ENCODE results near the gene FZD2. TPM values are rescaled to one million over a fixed set of nuclear protein-coding genes. Genes with fewer than 3 reads are reported as not detected.

The FZD2 gene
- total and polyA plus RNA-seq, 8 donors, result 9.8 to 36.7 (median 26.1) TPM

DNA sequence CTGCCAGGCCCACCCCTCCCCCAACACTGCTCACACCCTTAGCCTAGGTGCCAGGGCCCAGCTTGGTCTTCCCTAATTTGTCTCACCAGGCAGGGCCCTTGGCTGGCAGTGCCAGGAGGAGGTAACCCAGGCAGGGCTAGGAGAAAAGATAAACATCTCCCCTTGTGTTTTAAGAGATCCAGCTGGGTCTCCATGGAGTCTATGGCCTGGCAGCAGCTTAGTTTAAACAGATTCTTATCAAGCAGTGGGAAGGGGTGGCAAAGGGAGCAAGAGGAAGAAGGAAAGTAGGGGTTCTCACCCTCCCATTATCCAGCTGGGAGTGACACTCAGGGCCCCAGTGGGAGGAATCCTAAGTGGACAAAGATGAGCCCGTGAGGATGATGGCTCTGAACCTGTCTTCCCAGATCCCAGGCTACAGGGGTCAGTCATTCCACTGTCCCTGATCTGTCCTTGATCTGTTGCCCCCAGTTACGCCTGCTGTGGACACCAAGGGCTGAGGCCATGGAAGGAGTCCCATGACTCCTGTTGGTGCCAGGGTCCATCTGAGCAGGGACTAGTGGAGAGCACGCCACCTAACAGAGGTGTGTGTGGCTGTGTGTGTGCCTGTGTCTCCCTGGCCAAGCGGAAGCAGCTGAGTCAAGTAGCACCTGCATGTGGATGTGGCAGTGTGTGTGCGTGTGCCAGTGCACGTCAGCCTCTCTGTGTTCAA is 51.6 kb downstream of the FZD2 start:
- intact Hi-C loops (cut with DNase I), result no loop called here
- ATAC-seq (no peak), DNase-seq (no peak)
- Histone ChIP-seq H3K9me3 (no peaks in the 10 kb centered on the region), H3K4me3 (no peak overlapping the region), H3K36me3 (no peaks in the 10 kb centered on the region), H3K27ac (no peak overlapping the region), H3K27me3 (peaks cover 0 to 6% of the 10 kb centered on the region in 2 donors), H3K4me1 (peaks cover 0 to 9% of the 10 kb centered on the region in 2 donors)
- TF ChIP-seq, protein P1, sequence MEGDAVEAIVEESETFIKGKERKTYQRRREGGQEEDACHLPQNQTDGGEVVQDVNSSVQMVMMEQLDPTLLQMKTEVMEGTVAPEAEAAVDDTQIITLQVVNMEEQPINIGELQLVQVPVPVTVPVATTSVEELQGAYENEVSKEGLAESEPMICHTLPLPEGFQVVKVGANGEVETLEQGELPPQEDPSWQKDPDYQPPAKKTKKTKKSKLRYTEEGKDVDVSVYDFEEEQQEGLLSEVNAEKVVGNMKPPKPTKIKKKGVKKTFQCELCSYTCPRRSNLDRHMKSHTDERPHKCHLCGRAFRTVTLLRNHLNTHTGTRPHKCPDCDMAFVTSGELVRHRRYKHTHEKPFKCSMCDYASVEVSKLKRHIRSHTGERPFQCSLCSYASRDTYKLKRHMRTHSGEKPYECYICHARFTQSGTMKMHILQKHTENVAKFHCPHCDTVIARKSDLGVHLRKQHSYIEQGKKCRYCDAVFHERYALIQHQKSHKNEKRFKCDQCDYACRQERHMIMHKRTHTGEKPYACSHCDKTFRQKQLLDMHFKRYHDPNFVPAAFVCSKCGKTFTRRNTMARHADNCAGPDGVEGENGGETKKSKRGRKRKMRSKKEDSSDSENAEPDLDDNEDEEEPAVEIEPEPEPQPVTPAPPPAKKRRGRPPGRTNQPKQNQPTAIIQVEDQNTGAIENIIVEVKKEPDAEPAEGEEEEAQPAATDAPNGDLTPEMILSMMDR (IDR thresholded peaks at IDR 0.05), result no peak

GRCh38 chr17:44610331-44610730 is 53.0 kb downstream of the FZD2 start:
- no peak overlapping the region for H3K4me3 ChIP-seq
- H3K27ac ChIP-seq, result no peak overlapping the region
- H3K4me1 ChIP-seq, result peaks cover 0 to 9% of the 10 kb centered on the region in 2 donors
- no peak for ATAC-seq
- no peak for DNase-seq
- intact Hi-C loops (cut with DNase I), result no loop called here
- H3K27me3 ChIP-seq, result peaks cover 0 to 3% of the 10 kb centered on the region in 2 donors
- H3K9me3 ChIP-seq, result no peaks in the 10 kb centered on the region
- TF ChIP-seq, protein P1 (IDR thresholded peaks at IDR 0.05), result no peak
- H3K36me3 ChIP-seq, result no peaks in the 10 kb centered on the region

Other genes starting within 250 kb of the FZD2 start
- gene RUNDC3A, start 248.9 kb upstream of the FZD2 start, total RNA-seq, result under 1 TPM; 0.08 to 0.38 TPM
- 1 to 10 TPM; 1.8 to 6.3 (median 2.4) TPM for gene RUNDC3A, start 248.9 kb upstream of the FZD2 start, polyA plus RNA-seq (ENCODE audit: insufficient read length in 6 of 6)
- 100 to 1,000 TPM; 120 to 121 TPM for gene SLC25A39, start 232.7 kb upstream of the FZD2 start, total RNA-seq
- 10 to 100 TPM; 55.5 to 97.5 (median 85.9) TPM for gene SLC25A39, start 232.7 kb upstream of the FZD2 start, polyA plus RNA-seq (ENCODE audit: insufficient read length in 6 of 6)
- gene GRN, start 212.2 kb upstream of the FZD2 start, total RNA-seq, result 100 to 1,000 TPM; 563 to 616 TPM
- gene GRN, start 212.2 kb upstream of the FZD2 start, polyA plus RNA-seq (ENCODE audit: insufficient read length in 6 of 6), result 100 to 1,000 TPM; 199 to 261 (median 226) TPM
- gene FAM171A2, start 193.6 kb upstream of the FZD2 start, total RNA-seq, result 1 to 10 TPM; 1.4 to 4.3 TPM
- 10 to 100 TPM; 24.0 to 34.0 (median 31.7) TPM for gene FAM171A2, start 193.6 kb upstream of the FZD2 start, polyA plus RNA-seq (ENCODE audit: insufficient read length in 6 of 6)
- gene ITGA2B, start 167.8 kb upstream of the FZD2 start, total RNA-seq, result 1 to 10 TPM; 3.2 to 6.7 TPM
- 1 to 10 TPM; 7.4 to 10.0 (median 8.6) TPM for gene ITGA2B, start 167.8 kb upstream of the FZD2 start, polyA plus RNA-seq (ENCODE audit: insufficient read length in 6 of 6)
- gene GPATCH8, start 54.1 kb upstream of the FZD2 start, total RNA-seq, result 10 to 100 TPM; 29.8 to 34.0 TPM
- gene GPATCH8, start 54.1 kb upstream of the FZD2 start, polyA plus RNA-seq (ENCODE audit: insufficient read length in 6 of 6), result 10 to 100 TPM; 51.8 to 57.5 (median 54.5) TPM
- not detected for gene MEIOC, start 99.0 kb downstream of the FZD2 start, total RNA-seq
- 1 to 10 TPM in 5 of 6 donors, under 1 TPM in 1; 0.91 to 1.6 (median 1.2) TPM for gene MEIOC, start 99.0 kb downstream of the FZD2 start, polyA plus RNA-seq (ENCODE audit: insufficient read length in 6 of 6)
- 10 to 100 TPM; 20.3 to 22.0 TPM for gene CCDC43, start 132.3 kb downstream of the FZD2 start, total RNA-seq
- 10 to 100 TPM; 26.7 to 33.2 (median 32.0) TPM for gene CCDC43, start 132.3 kb downstream of the FZD2 start, polyA plus RNA-seq (ENCODE audit: insufficient read length in 6 of 6)
- gene DBF4B, start 151.2 kb downstream of the FZD2 start, total RNA-seq, result 1 to 10 TPM; 5.6 to 5.7 TPM
- gene DBF4B, start 151.2 kb downstream of the FZD2 start, polyA plus RNA-seq (ENCODE audit: insufficient read length in 6 of 6), result 10 to 100 TPM; 13.9 to 18.8 (median 17.5) TPM
- gene ADAM11, start 201.5 kb downstream of the FZD2 start, total RNA-seq, result under 1 TPM; 0.13 to 0.64 TPM
- 1 to 10 TPM; 1.1 to 4.2 (median 3.0) TPM for gene ADAM11, start 201.5 kb downstream of the FZD2 start, polyA plus RNA-seq (ENCODE audit: insufficient read length in 6 of 6)

Measured in left lung (tissue), 10 donors.